GM12878 (cell line): ENCODE data around the gene PANK1.

Experiments used
- KAT2A ChIP-seq: conservative IDR thresholded peaks from 2 replicates; pipeline ENCODE4 v1.6.1; 2011; ENCODE audit warnings: low read depth, low read length; ENCODE audit not compliant: control insufficient read depth
- SPI1 ChIP-seq: IDR thresholded peaks from 2 replicates; pipeline ENCODE4 v1.6.1; 2011; ENCODE audit warnings: low read depth, mild to moderate bottlenecking, low read length, moderate library complexity, borderline replicate concordance; ENCODE audit not compliant: insufficient read depth

DNA sequence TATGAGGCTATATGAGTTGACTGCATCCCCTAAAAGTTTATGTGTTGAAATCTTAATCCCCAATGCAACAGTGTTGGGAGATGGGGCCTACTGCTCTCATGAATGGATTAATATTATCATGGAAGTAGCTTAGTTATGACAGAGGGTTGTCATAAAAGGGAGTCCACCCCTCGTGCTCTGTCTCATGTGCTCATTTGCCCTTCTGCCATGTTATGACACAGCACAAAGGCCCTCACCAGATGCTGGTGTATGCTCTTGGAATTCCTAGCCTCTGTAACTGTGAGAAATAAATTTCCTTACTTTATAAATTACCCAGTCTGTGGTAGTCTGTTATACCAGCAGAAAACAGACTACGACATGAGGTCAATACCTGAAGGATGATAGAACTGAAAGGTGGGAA lies 17.6 kb upstream of the PANK1 start:
- TF ChIP-seq SPI1, result no peak
- no peak for TF ChIP-seq KAT2A
